ENCODE measurements around the gene CLN6. TPM values are rescaled to one million over a fixed set of nuclear protein-coding genes. Genes with fewer than 3 reads are reported as not detected.

Gene CLN6
- total RNA-seq, 1 experiment from 2014 or later, result 71.9 TPM

- H3K9me3 Mint-ChIP-seq, result no peaks in the 10 kb centered on the region
- H4K8ac ChIP-seq (replicated peaks; ENCODE audit: insufficient read length, low read depth, low read length), result peak overlapping the region; percentile 3
- H3K27me3 ChIP-seq (ENCODE audit: insufficient read depth, low read length), result no peaks in the 10 kb centered on the region
- no peaks in the 10 kb centered on the region for H3K9me3 ChIP-seq (ENCODE audit: control insufficient read depth, low read depth, low read length)
- H2BK20ac ChIP-seq (ENCODE audit: low read depth, low read length, poor library complexity, severe bottlenecking), result no peak overlapping the region
- H2BK12ac ChIP-seq (ENCODE audit: insufficient read length, low read depth, low read length), result no peak overlapping the region
- no peak overlapping the region for H2BK5ac ChIP-seq (ENCODE audit: insufficient read length, low read length)
- H4K20me1 ChIP-seq (ENCODE audit: control insufficient read depth, insufficient read depth, insufficient read length), result no peaks in the 10 kb centered on the region
- H3K4me1 ChIP-seq (ENCODE audit: insufficient read depth, low read length), result peaks cover 7% of the 10 kb centered on the region; the same call in 1 of the 2 replicates
- no peak overlapping the region for H2BK15ac ChIP-seq (ENCODE audit: low read depth, low read length)
- H3K79me1 ChIP-seq (ENCODE audit: insufficient read depth, low read depth, low read length, poor library complexity, severe bottlenecking), result no peaks in the 10 kb centered on the region
- no peak overlapping the region for H3K4me2 ChIP-seq (ENCODE audit: insufficient read depth, insufficient read length, low read length)
- peak overlapping the region; percentile 62; the same call in 1 of the 2 replicates for H3K14ac ChIP-seq (ENCODE audit: insufficient read depth, low read length)
- peak overlapping the region; percentile 8 for H3K18ac ChIP-seq (ENCODE audit: insufficient read length, low read depth, low read length)
- no peaks in the 10 kb centered on the region for H3K79me2 ChIP-seq (ENCODE audit: insufficient read depth, low read length)
- H4K91ac ChIP-seq (ENCODE audit: insufficient read length, low read depth, low read length), result no peak overlapping the region
- H3K9ac ChIP-seq (ENCODE audit: extremely low read depth, insufficient read length, low read length), result peak overlapping the region; percentile 25
- WGBS (ENCODE audit: extremely low coverage, insufficient read length, low lambda C conversion rate), result no CpG with 5 or more reads among the region's 11 CpGs
- no peak overlapping the region for H3K4ac ChIP-seq (ENCODE audit: low read depth, low read length)
- no peak overlapping the region for H3K56ac ChIP-seq (ENCODE audit: insufficient read length, low read depth, low read length)
- H2AK5ac ChIP-seq (ENCODE audit: insufficient read length, low read length), result no peak overlapping the region
- peak overlapping the region; percentile 62 to 91 (median 64); a peak in 5 of 7 replicates for H3K27ac Mint-ChIP-seq
- no peak overlapping the region for H3K27ac ChIP-seq (ENCODE audit: insufficient read length, low read depth, low read length)
- no peak overlapping the region for H3T11ph ChIP-seq (ENCODE audit: low read length)
- peak overlapping the region; percentile 10 for H4K5ac ChIP-seq (ENCODE audit: insufficient read length, low read depth, low read length)
- H3K36me3 Mint-ChIP-seq (ENCODE audit: insufficient read depth in 1 of 3, low read depth in 3 of 3), result no peaks in the 10 kb centered on the region
- H3K23me2 ChIP-seq (ENCODE audit: insufficient read length, low read depth, low read length, poor library complexity, severe bottlenecking), result peaks cover 5% of the 10 kb centered on the region
- H3K27me3 Mint-ChIP-seq (ENCODE audit: low read depth), result no peaks in the 10 kb centered on the region
- H3K23ac ChIP-seq (ENCODE audit: insufficient read length, low read depth, low read length), result no peak overlapping the region
- H3K4me1 Mint-ChIP-seq, result peaks cover 35 to 45% of the 10 kb centered on the region in 2 experiments
- TF ChIP-seq CTCF (conservative IDR thresholded peaks at IDR 0.05), result no peak
- no peak overlapping the region for H2BK120ac ChIP-seq (ENCODE audit: low read depth, low read length, poor library complexity, severe bottlenecking)
- H3K4me3 Mint-ChIP-seq, result peak overlapping the region in 1 of 2 experiments; percentile 13; a peak in 2 of 5 replicates
- DNase-seq, result peak; percentile 41
- peak overlapping the region; percentile 58 for H2AFZ ChIP-seq (ENCODE audit: low read length)
Measured at GRCh38 chr15:68271854-68272471, 42.4 kb upstream of the CLN6 start.

Data from H9 (cell line).